Measurements from ENCODE around the gene KCNAB1.

Gene KCNAB1

GRCh38 chr3:156412600-156412999 is 292.2 kb downstream of the KCNAB1 start:
- intact Hi-C loops (cut with DNase I; ENCODE audit: low total_unique reads) = no loop called here
- H3K27ac ChIP-seq = no peak overlapping the region
- H3K27me3 ChIP-seq = no peaks in the 10 kb centered on the region
- no peak for TF ChIP-seq CTCF (IDR thresholded peaks at IDR 0.05)
- no peak for DNase-seq
- H3K36me3 ChIP-seq = peaks cover 0 to 5% (median 0%) of the 10 kb centered on the region in 3 donors
- H3K4me1 ChIP-seq = no peaks in the 10 kb centered on the region
- no peaks in the 10 kb centered on the region for H3K9me3 ChIP-seq
- no peak overlapping the region for H3K4me3 ChIP-seq

GRCh38 chr3:156413293-156413892 is 293.0 kb downstream of the KCNAB1 start:
- no peak for DNase-seq
- intact Hi-C loops (cut with DNase I; ENCODE audit: low total_unique reads) = no loop called here
- no peaks in the 10 kb centered on the region for H3K27me3 ChIP-seq

GRCh38 chr3:156416846-156417558 is 296.6 kb downstream of the KCNAB1 start:
- Histone ChIP-seq H3K27ac (no peak overlapping the region), H3K27me3 (no peaks in the 10 kb centered on the region), H3K36me3 (no peaks in the 10 kb centered on the region), H3K4me1 (no peaks in the 10 kb centered on the region), H3K4me3 (no peak overlapping the region), H3K9me3 (no peaks in the 10 kb centered on the region)
- no peak for TF ChIP-seq CTCF (IDR thresholded peaks at IDR 0.05)
- no peak for DNase-seq
- intact Hi-C loops (cut with DNase I; ENCODE audit: low total_unique reads) = no loop called here

More at GRCh38 chr3:156413293-156413892, 293.0 kb downstream of the KCNAB1 start:
- Histone ChIP-seq H3K4me3 (no peak overlapping the region), H3K27ac (no peak overlapping the region), H3K9me3 (no peaks in the 10 kb centered on the region), H3K4me1 (no peaks in the 10 kb centered on the region), H3K36me3 (peaks cover 0 to under 1% (median 0%) of the 10 kb centered on the region in 3 donors)
- no peak for TF ChIP-seq CTCF (IDR thresholded peaks at IDR 0.05)

GRCh38 chr3:156417559-156418132 is 297.3 kb downstream of the KCNAB1 start:
- H3K27ac ChIP-seq = no peak overlapping the region
- no peak for DNase-seq

GRCh38 chr3:156418428-156418827 is 298.1 kb downstream of the KCNAB1 start:
- TF ChIP-seq CTCF (IDR thresholded peaks at IDR 0.05) = no peak
- Histone ChIP-seq H3K27ac (no peak overlapping the region), H3K27me3 (no peaks in the 10 kb centered on the region), H3K4me3 (no peak overlapping the region), H3K36me3 (no peaks in the 10 kb centered on the region), H3K4me1 (no peaks in the 10 kb centered on the region), H3K9me3 (no peaks in the 10 kb centered on the region)
- intact Hi-C loops (cut with DNase I; ENCODE audit: low total_unique reads) = no loop called here
- no peak for DNase-seq

More at GRCh38 chr3:156417559-156418132, 297.3 kb downstream of the KCNAB1 start:
- Histone ChIP-seq H3K27me3 (no peaks in the 10 kb centered on the region), H3K4me1 (no peaks in the 10 kb centered on the region), H3K36me3 (no peaks in the 10 kb centered on the region), H3K9me3 (no peaks in the 10 kb centered on the region), H3K4me3 (no peak overlapping the region)
- TF ChIP-seq CTCF (IDR thresholded peaks at IDR 0.05) = no peak
- intact Hi-C loops (cut with DNase I; ENCODE audit: low total_unique reads) = no loop called here

Data from tibial artery (tissue), 4 donors.